Measurements from ENCODE around the gene COPS3.

GRCh38 chr17:17320911-17321220 is 39.8 kb upstream of the COPS3 start:
- TF ChIP-seq CTCF (conservative IDR thresholded peaks at IDR 0.05 in 1 of 2, IDR thresholded peaks at IDR 0.05 in 1 of 2; ENCODE audit: low read depth in 1 of 2, low read length in 2 of 2) (no peak), EZH2 (IDR thresholded peaks at IDR 0.05; ENCODE audit: low read length, missing control alignments) (no peak)

Measured in fibroblast of lung (primary cell).